Measurements from ENCODE around the gene YWHAB.

The YWHAB gene

DNA sequence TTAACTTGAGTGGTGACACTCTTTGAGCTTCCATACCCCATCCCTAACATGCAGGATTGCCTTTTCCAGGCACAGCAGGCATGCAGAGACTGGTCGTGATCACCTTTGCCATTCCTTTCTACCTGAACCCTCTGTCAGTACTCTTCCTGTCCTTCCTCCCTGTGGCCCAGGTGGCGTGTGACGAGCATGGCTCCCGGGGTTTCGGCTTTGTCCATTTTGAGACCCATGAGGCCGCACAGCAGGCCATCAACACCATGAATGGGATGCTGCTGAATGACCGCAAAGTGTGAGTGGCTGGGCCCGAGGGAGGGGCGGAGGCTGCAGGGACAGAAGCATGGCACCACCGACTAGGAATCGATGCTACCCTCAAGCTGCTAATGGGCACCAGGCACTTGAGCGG lies 31.1 kb downstream of the YWHAB start:
- DNase-seq = no peak

DNA sequence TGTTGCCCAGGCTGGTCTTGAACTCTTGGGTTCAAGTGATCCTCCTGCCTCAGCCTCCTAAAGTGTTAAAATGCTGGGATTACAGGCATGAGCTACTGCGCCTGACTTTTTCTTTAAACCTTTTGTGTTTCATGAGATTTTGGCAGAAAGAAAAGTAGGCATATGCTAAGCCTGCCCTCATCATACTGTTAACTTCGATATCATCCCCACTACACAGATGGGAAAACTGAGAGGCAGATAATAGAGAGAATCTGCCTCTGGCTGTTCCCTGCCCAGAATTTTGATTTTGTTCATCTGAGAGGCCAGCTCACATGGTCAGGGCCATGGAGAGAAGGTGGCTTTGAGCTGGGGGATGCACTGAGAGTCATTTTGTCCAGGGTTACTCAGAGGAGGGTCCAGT lies 31.9 kb downstream of the YWHAB start:
- DNase-seq = no peak

DNA sequence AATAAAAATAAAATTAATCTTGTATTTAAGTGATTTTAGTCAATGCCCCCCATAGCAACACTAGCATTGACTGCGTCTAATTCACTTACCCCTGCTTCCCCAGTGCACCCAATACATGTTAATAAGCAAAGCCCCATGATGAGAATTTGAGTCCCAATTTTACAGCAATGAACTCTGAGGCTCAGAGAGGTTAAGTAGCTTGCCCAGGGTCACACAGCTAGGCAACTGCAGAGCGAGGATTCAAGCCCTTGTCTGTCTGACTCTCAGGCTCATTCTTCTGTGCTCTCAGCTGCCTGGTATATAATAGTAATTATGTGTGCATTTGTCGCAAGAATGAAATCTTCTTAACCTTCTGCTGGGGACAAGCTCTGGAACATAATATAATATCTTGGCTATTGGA lies 32.8 kb downstream of the YWHAB start:
- no peak for DNase-seq

DNA sequence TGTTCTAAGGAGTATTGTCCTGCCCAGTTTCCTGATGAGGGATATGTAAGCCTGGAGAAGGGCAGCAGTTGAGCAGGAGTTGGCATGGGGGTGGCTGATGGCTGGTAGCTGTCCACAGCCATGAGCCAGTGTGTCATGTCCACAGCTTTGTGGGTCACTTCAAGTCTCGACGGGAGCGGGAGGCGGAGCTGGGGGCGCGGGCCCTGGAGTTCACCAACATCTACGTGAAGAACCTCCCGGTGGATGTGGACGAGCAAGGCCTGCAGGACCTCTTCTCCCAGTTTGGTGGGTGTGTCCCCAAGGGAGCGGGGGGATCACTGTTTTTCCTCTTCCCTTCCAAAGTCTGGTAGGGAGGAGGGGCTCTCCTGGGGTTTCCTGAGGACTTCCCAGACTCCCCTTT lies 33.3 kb downstream of the YWHAB start:
- no peak for DNase-seq

DNA sequence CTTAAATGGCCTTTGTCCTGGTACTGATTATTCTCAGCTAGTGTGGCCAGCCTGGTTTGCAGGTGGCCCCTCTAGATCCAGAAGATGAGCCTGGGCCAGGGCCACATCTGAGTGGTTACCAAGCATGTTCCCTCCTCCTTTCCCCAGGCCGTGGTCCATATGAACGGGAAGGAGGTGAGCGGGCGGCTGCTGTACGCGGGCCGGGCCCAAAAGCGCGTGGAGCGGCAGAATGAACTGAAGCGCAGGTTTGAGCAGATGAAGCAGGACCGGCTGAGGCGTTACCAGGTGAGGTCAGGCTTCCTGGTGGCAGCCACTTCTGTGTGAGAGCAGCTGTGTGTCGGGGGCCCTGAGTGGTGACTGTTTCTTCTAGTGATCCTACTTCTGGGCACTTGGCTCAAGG lies 35.9 kb downstream of the YWHAB start:
- DNase-seq = no peak

DNA sequence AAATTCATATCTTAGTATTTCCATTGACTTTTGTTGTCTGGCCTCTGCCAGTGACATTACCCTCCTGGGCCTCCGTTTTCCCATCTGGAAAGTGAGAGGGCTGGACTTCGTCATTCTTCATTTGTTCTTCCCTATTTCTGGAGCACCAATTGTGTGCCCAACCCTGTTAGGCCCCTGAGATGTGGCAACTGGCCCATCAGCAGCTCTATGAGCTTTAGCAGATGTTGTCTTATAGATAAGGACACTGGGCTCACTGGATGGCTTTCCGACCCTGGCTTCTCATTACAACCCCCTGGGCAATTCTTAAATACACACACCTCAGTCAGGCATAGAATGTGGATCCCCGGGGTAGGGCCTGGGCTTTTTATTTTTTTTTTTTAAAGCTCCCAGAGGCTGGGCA lies 39.0 kb downstream of the YWHAB start:
- DNase-seq = no peak

DNA sequence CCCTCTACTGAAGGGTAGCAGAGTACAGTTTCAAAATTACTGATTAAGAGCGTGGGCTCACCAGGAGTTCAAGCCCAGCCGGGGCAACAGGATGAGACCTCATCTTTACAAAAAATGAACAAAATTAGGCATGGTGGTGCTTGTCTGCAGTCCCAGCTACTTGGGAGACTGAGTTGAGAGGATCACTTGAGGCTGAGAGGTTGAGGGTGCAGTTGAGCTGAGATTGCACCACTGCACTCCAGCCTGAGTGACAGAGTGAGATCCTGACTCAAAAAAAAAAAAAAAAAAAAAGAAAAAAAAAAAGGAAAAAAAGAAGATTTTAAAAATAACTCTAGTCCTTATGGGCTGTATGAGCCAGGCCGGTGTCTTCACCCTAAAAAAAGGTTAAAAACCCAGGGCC lies 43.1 kb downstream of the YWHAB start:
- no peak for DNase-seq

DNA sequence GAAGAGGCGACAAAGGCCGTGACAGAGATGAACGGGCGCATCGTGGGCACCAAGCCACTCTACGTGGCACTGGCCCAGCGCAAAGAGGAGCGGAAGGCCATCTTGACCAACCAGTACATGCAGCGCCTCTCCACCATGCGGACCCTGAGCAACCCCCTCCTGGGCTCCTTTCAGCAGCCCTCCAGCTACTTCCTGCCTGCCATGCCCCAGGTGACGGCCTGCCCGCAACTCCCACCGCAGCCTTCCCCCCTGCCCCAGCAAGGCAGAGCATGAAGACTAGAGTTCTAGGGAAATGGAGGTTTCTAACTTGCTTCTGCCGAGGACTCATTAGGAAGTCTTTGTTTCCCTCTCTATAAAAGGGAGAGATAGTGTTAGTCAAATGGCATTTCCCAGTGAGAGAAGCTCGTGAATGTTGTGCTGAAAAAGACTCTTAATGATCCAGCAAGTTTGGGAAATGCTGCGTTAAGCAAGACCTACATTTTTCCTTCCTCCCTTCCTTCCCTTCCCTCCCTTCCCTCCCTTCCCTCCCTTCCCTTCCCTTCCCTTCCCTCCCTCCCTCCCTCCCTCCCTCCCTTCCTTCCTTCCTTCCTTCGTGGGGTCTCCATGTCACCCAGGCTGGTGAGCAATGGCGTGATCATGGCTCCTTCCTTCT lies 45.1 kb downstream of the YWHAB start:
- no peak for DNase-seq

DNA sequence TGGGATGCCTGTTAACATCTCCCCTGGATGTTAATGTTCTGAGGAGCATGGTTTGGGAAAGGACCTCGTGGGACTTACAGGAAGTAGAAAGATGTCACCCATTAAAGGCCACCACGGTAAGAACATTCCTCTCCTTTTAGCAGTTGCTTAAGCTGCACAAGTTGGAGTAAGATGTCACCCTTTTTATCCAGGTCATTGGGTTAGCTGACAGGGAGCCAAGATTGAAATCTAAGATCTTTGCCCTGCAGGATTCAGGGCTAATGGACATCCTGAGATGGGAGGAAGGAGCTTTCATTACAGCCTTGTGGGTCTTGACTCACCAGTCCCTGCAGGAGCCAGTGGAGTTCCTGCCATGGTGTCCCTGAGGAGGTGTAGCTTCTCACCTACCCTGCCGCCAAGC lies 46.4 kb downstream of the YWHAB start:
- DNase-seq = no peak

DNA sequence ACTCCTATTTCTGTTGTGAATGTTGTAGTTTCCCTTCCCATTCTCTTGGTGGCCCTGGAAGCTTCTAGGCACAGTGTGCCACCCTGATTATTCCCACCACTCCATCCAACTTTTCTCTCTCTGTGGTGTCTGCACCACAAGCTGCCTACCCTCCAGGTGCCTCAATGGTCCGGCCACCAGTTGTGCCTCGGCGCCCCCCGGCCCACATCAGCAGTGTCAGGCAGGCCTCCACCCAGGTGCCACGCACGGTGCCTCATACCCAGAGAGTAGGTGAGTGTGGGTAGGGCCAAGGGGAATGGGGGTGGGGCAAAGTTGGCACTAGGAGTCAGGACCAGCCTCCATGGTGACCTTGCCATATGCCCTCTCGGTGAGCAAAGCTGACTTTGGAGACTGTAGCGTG lies 47.4 kb downstream of the YWHAB start:
- no peak for DNase-seq

DNA sequence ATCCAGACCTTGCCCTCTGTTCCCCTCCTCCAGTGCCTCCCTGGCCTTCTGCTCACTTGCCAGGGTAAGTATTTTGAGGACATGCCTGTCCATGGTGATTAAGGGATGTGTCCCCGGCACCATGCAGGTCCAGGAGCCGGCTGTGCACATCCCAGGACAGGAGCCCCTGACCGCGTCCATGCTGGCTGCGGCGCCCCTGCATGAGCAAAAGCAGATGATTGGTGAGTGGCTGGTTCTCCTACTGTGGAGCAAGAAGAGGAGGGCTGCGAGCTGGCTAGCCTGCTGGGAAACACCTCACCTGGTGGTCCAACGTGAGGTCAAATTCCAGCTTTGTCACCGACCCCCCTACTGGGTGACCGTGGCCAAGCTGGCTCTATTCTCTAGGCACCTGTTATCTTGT lies 51.0 kb downstream of the YWHAB start:
- no peak for DNase-seq

DNA sequence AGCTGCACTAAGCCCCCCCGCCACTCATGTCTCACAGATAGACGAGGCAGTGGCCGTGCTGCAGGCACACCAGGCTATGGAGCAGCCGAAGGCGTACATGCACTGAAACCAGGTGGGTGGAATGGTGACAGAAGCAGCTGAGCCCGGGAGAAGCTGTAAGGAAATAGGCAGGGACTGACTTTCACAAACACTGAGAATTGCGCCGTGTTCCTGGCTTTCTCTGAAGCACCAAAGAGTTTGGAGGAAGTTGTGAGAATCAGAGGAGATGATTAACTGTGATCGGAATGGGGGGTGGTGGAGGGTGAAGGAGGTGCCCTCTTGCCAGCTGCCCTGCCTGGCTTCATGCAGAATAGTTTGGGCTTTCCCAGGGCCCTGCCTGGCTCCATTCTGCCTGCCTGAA lies 53.1 kb downstream of the YWHAB start:
- no peak for DNase-seq

DNA sequence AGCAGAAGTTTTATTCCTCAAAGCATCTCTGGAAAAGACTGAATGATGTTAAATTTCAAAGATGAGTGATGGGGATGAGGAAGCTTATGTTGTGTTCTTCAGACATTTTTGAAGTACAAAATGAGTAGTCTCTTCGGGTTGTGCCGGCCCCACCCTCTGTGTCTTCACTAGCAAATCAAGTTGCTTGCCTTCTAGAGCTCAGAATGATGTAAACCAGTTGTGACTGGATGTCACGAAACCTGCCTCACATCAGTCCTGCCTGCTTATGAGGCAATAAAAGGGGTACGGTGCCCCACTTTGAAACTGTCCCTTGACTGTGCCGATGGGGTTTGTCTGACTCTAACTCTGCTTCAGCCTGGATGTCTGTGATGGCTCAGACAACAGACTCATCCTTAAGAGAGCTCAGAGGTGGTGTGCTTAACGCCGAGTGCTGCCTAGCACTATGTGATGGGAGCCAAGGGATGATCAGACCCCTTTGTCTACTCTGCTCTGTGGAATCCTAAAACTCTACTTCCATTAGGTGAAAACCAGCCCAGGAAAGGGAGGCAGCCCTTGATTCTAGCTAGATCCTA lies 55.7 kb downstream of the YWHAB start:
- DNase-seq = no peak

DNA sequence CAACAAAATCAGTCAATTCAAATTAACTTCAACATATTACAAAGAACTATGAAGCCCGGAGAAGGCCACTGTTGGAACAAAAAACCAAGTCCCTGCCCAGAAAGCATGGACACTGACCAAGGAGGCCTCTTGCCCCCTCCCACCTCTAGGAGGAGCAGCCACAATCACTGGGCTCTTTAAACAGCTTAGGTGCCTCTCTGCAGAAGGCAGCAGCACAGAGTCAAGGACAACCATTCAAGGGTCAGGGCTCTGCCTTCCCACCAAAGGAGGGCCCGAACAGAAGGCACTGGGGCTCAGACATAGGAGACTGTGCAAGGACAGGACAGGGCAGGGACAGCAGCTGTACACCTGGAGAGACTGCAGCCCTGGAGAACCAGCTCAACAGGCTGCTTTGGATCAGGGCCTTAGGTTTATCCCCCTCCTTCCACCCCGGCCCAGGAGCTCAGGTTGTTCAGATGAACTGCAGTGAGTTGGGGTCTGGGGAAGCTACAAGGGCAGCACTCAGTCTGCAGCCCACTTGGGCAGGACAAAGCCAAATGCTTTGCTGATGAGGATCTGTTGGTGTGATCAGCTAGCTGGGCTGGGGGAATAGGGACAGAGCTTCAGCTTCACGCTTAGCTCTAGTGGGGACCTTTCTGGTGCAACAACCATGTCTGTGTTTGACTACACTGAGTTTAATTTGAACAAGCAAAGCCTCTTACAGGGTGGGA lies 56.9 kb downstream of the YWHAB start:
- no peak for DNase-seq

DNA sequence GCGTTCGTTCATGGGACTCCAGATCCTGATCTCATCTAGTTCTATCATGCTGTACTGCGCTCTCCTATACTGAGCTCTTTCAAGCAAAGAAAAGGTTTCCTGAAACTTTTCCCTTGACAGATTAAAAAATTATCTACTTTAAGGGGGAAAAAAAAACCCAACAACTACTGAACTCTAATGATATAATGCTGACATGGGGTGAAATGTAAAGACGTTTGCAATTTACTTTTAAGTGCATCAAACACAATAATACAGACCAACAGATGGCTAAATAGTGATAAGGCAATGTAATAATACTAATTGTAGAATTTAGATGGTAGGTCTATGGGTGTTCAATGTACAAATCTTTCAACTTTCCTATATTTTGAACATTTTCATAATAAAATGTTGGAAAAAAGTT lies 58.3 kb downstream of the YWHAB start:
- DNase-seq = no peak

DNA sequence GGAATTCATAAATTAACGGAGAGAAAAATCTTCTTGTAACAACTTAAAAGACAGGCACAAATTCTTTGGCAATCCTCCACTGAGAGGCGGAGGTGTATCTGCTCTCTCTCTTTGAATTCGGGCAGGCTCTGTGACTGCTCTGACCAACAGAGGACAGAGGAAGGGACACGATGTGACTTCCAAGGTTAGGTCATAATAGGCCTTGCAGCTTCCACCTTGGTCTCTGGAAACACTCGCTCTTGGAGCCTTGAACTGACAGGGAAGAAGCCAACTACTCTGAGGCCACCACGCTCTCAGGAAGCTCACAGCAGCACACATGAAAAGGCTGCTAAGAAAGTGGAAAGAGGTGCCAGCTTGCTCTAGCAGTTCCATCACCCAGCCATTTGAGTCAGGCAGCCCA lies 59.8 kb downstream of the YWHAB start:
- DNase-seq = no peak

DNA sequence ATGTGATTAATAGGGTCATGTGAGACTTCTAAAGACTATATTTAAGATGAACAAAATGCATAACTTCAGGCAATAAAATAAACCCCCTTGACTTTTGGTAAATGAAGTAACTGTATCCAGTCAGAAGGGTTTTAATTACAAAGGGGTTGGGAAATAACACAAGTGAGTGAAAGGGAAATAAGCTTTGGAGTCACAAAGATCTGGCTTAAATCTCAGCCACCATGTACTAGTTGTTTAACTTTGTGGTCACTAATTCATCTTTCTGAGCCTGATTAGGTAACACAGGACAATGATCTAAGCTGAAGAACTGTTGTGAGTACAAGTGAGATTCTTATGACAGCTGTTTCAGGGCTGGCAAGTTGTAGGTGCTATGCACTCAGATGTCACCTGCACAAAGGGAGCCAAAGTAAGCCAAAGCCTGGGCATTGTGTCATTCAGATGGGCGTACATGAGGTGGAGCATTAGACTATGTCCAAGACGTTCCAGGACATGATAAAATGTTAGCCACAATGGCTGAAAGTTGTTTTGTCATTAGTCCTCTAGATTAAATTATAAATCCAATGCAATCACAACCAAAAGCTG lies 60.9 kb downstream of the YWHAB start:
- no peak for DNase-seq

DNA sequence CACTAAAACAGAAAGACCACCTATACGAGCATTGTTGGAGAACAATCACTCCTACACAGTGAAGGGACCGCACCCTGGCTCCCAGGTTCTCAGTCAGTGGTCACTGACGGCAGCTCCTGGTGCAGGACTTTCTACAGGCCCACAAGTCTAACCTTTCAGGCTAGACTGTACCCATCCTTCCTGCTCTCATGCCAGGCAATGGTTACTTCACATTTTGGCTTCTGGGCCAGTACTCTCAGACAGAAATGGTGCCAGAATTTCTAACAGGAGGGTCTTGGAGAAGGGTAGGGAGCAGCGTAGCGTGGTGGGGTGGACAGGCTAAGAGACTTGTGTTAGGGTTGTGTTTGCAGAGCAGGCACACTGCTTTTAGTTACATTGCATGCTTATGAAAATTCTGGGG lies 62.6 kb downstream of the YWHAB start:
- DNase-seq = no peak

DNA sequence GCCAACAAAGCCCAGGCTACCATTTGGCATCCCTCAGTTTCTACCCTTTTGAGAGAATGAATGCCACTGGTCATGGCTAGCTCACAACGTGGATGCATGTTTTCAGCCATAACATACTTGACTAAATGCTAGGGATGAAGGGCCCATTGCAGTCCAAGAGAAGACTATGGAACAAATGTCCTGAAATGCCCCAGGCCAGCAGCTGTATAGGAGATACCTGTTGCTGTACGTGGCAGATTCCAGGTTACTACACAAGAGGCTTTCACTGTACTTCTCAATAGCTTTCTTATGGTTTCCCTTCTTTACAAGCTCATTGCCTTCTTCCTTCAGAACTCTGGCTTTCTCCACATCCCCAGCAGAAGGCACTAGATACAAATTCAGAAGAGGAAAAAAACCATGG lies 63.0 kb downstream of the YWHAB start:
- DNase-seq = no peak

DNA sequence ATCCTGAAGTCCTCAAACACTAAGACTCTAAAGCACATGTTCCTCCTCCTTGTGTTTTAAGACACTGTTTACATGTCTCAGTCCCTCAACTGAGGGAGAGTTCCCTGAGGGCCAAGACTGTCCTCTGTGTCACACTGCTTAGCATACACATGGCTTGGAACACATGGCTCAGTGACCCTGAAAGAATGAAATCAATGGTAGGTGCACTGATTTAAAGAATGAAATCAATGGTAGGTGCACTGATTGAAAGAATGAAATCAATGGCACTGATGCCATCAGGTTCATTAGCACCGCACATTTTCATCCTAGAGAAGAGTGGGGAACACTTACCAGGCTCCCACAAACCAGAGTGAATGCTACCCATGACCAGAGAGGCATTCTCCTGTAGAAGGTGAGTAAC lies 64.9 kb downstream of the YWHAB start:
- no peak for DNase-seq

DNA sequence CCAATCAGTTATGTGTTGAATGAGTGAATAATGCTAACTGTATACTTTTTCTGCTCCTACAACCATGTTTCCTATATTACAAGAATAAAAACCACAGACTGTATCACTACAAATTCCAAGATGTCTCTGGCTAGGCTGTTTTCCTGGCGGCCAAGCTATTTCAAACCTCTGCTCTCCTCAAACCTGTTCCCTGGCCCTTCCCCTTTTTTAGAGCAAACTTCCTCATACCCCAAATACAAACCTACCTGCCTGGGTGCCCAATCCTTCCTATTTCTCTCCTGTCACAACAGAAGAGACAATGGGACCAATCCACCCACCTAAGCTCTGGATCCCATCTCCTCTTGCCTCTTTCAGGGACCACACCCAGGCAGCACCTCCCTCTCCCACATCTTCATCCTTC lies 67.2 kb downstream of the YWHAB start:
- no peak for DNase-seq

DNA sequence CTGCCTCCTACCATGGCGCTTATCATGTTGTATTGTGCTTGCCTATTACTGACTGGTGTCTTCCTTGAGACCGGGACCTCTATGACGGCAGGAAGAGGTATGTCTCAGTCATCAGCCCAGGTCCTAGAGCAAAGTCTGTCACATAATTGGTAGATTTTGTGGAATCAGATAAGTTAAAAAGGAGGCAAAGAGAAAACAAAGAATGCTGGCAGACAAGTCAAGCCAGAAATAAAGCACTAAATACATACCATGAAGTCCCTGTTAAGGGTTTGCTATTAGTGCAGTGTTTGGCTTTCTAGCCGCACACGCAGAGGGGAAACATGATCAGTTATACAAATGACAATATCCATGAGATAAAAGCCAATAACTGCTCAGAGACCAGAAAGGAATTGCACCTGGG lies 68.7 kb downstream of the YWHAB start:
- no peak for DNase-seq

DNA sequence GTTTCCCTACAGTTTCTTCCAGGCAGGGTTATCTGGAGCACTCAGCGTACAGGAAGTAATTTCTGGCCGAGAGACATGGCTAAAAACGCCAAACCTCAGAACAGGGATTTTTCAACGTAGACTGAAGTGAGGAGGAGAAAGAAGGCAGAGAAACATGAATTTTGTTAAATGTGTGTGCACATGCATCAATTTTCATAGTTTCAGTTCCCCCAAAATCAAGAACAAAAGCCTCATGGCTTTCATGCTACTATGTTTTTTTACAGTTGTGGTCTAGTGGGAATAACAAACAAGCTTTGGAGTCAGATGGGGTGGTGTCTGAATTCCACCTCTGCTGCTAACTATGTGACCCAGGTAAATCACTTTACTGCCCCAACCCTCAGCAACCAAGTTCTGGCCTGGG lies 69.8 kb downstream of the YWHAB start:
- DNase-seq = no peak

DNA sequence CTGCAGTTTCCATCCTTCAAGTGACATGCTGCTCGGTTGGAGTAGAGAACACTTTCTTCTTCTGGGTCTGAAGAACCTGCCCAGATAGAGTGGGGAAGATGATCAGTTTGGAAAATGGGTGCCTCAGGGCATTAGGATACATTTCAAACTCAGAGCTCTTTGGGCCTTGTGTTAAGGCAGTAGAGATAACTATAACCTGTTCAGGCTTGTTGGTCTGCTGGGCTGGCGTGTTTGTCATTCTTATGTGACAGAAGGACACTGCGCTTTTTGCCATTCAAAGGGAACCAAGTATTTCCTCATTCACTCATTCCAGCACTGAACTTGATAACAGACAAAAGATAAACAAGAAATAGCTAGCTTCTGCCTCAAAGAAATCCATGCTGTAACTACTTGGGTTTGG lies 70.9 kb downstream of the YWHAB start:
- no peak for DNase-seq

Data from activated T-cell treated with anti-CD3 and anti-CD28 coated beads, Interleukin-2, amount 50 U/mL, for 1 hour (primary cell).